Upper lobe of left lung (tissue), 4 donors: ENCODE results near the gene ZNF654.

Source experiments
- CTCF ChIP-seq, 6 experiments: fragments of 450-650 bp in 4 of 6; fragments of 200-600 bp in 2 of 6; sonication (generic) in 2 of 6; IDR thresholded peaks; one replicate each; pipeline ENCODE4 v1.5.1; 2016 to 2019; ENCODE audit warnings: antibody characterized with exemption in 6 of 6
- EP300 ChIP-seq, 4 donors: sonication (generic); formaldehyde crosslinking; IDR thresholded peaks; one replicate each; pipeline ENCODE4 v1.5.1; 2017; ENCODE audit warnings: antibody characterized with exemption in 4 of 4, control low read depth in 2 of 4
- POLR2A ChIP-seq, 4 donors: fragments of 450-650 bp; IDR thresholded peaks; one replicate each; pipeline ENCODE4 v1.5.1; 2016 to 2017; ENCODE audit warnings: antibody characterized with exemption in 4 of 4, mild to moderate bottlenecking in 2 of 4
- POLR2AphosphoS5 ChIP-seq, 2 donors: sonication (generic); formaldehyde crosslinking; IDR thresholded peaks; one replicate each; pipeline ENCODE4 v1.5.1; 2017; ENCODE audit warnings: antibody characterized with exemption in 2 of 2

DNA sequence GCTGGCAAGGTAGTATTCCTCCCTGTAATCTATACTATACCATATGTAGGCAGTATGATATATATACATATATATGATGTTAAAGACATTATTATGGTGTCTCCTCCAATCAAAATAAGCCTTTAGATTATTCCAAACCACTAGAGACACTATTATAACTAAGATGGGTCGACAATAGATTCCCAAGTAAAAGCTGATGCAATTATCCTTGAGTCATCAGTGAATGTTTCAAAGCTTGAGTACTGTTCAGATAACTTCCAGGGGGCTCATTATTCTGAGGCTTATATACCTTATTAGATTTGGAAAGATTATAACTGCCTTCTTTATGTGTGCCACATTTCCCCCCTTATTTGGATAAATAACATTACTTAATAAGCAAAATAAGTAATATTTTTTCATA lies 78.8 kb downstream of the ZNF654 start:
- TF ChIP-seq POLR2A (IDR thresholded peaks at IDR 0.05) (no peak), CTCF (IDR thresholded peaks at IDR 0.05) (no peak), POLR2AphosphoS5 (IDR thresholded peaks at IDR 0.05) (no peak), EP300 (IDR thresholded peaks at IDR 0.05) (no peak)
